IMR-90 (cell line): Measurements from ENCODE around the gene VHLL. TPM values are rescaled to one million over a fixed set of nuclear protein-coding genes. Genes with fewer than 3 reads are reported as not detected.

Source experiments
- ATAC-seq: fragments of 200-7000 bp; cut with Tn5 transposase; 2 replicates; pipeline ENCODE4 v1.9.1; 2020; ENCODE audit warnings: low read depth, mild to moderate bottlenecking, moderate library complexity
- BruUV-seq: library from RNA; stranded (reverse); fragments of 400-500 nt; replicated peaks from 2 replicates; lab custom pipeline; 2021; lab: Mats Ljungman, UMichigan
- CTCF ChIA-PET: fragments of 300-600 bp; formaldehyde crosslinking; extraction: SDS; loops from one replicate; lab custom pipeline; 2021; ENCODE audit warnings: antibody characterized with exemption; lab: Yijun Ruan, JAX
- POLR2A ChIA-PET: fragments of 300-600 bp; sonication (Branson Sonifier 250); formaldehyde crosslinking; loops from one replicate; lab custom pipeline; 2022; ENCODE audit warnings: antibody characterized with exemption; ENCODE audit not compliant: unreplicated experiment; lab: Charles Lee
- DNase-seq: peaks from one replicate; pipeline ENCODE4 v3.0.0; 2013
- H2AFZ ChIP-seq: replicated peaks from 2 replicates; pipeline ENCODE3; 2013; ENCODE audit warnings: low read length, mild to moderate bottlenecking; ENCODE audit not compliant: poor library complexity
- H2AK5ac ChIP-seq: 2 replicates; pipeline ENCODE4 v1.6.1; 2013; ENCODE audit warnings: low read depth, low read length, inconsistent platforms
- H2AK9ac ChIP-seq: replicated peaks from 2 replicates; pipeline ENCODE3; 2013; ENCODE audit warnings: mild to moderate bottlenecking, low read depth, low read length, moderate library complexity; ENCODE audit not compliant: poor library complexity
- H2BK120ac ChIP-seq: 2 replicates; pipeline ENCODE4 v1.6.1; 2013; ENCODE audit warnings: low read depth, low read length, inconsistent platforms
- H2BK15ac ChIP-seq: 3 replicates; pipeline ENCODE4 v1.6.1; 2013; ENCODE audit warnings: low read depth, low read length, inconsistent platforms
- H2BK20ac ChIP-seq: 2 replicates; pipeline ENCODE4 v1.6.1; 2013; ENCODE audit warnings: low read depth, mild to moderate bottlenecking, inconsistent platforms, low read length, moderate library complexity
- H2BK5ac ChIP-seq: 2 replicates; pipeline ENCODE4 v1.6.1; 2013; ENCODE audit warnings: mild to moderate bottlenecking, low read depth, low read length, inconsistent platforms; ENCODE audit not compliant: poor library complexity, severe bottlenecking
- H3K14ac ChIP-seq: replicated peaks from 2 replicates; pipeline ENCODE4 v1.6.1; 2013; ENCODE audit warnings: low read depth, low read length, inconsistent platforms
- H3K18ac ChIP-seq: 2 replicates; pipeline ENCODE4 v1.6.1; 2013; ENCODE audit warnings: low read depth, low read length, control low read depth
- H3K23ac ChIP-seq: 2 replicates; pipeline ENCODE4 v1.6.1; 2013; ENCODE audit warnings: low read depth, low read length, inconsistent platforms
- H3K27ac ChIP-seq: 2 replicates; pipeline ENCODE4 v1.5.1; 2013; ENCODE audit warnings: mild to moderate bottlenecking, control low read depth, low read length; ENCODE audit not compliant: insufficient read depth
- H3K27me3 ChIP-seq: 2 replicates; pipeline ENCODE4 v1.6.1; 2013; ENCODE audit warnings: low read length; ENCODE audit not compliant: control insufficient read depth, insufficient read depth
- H3K36me3 ChIP-seq: 2 replicates; pipeline ENCODE4 v1.6.1; 2013; ENCODE audit warnings: low read length, mixed read lengths; ENCODE audit not compliant: control insufficient read depth, insufficient read depth
- H3K4ac ChIP-seq: 2 replicates; pipeline ENCODE4 v1.6.1; 2013; ENCODE audit warnings: low read depth, low read length, inconsistent platforms
- H3K4me1 ChIP-seq: 2 replicates; pipeline ENCODE4 v1.6.1; 2013; ENCODE audit warnings: low read length, mixed read lengths; ENCODE audit not compliant: control insufficient read depth, insufficient read depth
- H3K4me2 ChIP-seq: 2 replicates; pipeline ENCODE4 v1.6.1; 2013; ENCODE audit warnings: low read depth, mild to moderate bottlenecking, control low read depth, low read length, moderate library complexity
- H3K4me3 ChIP-seq: 2 replicates; pipeline ENCODE4 v1.5.1; 2013; ENCODE audit warnings: low read depth, mild to moderate bottlenecking, control low read depth, low read length, moderate library complexity; ENCODE audit not compliant: insufficient read depth
- H3K56ac ChIP-seq: 2 replicates; pipeline ENCODE4 v1.6.1; 2013; ENCODE audit warnings: low read length, inconsistent platforms; ENCODE audit not compliant: insufficient read depth; ENCODE audit errors: extremely low read depth
- H3K79me1 ChIP-seq, 2 experiments: 2 replicates each; pipeline ENCODE4 v1.6.1; 2013; ENCODE audit warnings: low read length in 2 of 2, inconsistent platforms in 1 of 2, low read depth in 1 of 2
- H3K9ac ChIP-seq: 2 replicates; pipeline ENCODE4 v1.6.1; 2013; ENCODE audit warnings: low read depth, low read length, control low read depth
- H3K9me1 ChIP-seq: 2 replicates; pipeline ENCODE4 v1.6.1; 2013; ENCODE audit warnings: low read length, inconsistent platforms; ENCODE audit not compliant: insufficient read depth
- H3K9me3 ChIP-seq: 2 replicates; pipeline ENCODE4 v1.6.1; 2013; ENCODE audit warnings: low read length; ENCODE audit not compliant: control insufficient read depth, insufficient read depth
- H4K20me1 ChIP-seq: 2 replicates; pipeline ENCODE4 v1.6.1; 2013; ENCODE audit warnings: low read length, inconsistent platforms; ENCODE audit not compliant: insufficient read depth
- H4K5ac ChIP-seq: 2 replicates; pipeline ENCODE4 v1.6.1; 2013; ENCODE audit warnings: mild to moderate bottlenecking, low read depth, low read length, control low read depth
- H4K8ac ChIP-seq, 2 experiments: 2 replicates each; pipeline ENCODE4 v1.6.1; 2013; ENCODE audit warnings: low read depth in 2 of 2, low read length in 2 of 2, control low read depth in 1 of 2, inconsistent platforms in 1 of 2
- H4K91ac ChIP-seq: 2 replicates; pipeline ENCODE4 v1.6.1; 2013; ENCODE audit warnings: low read depth, low read length, inconsistent platforms; ENCODE audit not compliant: insufficient read depth
- CEBPB ChIP-seq: IDR thresholded peaks from 2 replicates; pipeline ENCODE4 v1.6.1; 2012; ENCODE audit warnings: low read depth, low read length, improper control_type of control experiment
- FOS ChIP-seq: fragments of 150-350 bp; IDR thresholded peaks from 2 replicates; pipeline ENCODE4 v1.6.1; 2016; ENCODE audit warnings: low read depth, low read length
- NFE2L2 ChIP-seq: fragments of 150-350 bp; IDR thresholded peaks from 2 replicates; pipeline ENCODE4 v1.6.1; 2016; ENCODE audit warnings: low read depth, mild to moderate bottlenecking, low read length
- POLR2A ChIP-seq: IDR thresholded peaks from 2 replicates; pipeline ENCODE4 v1.6.1; 2012; ENCODE audit warnings: mild to moderate bottlenecking, low read depth, low read length
- WGBS, 2 experiments: methylation state at CpG; one replicate each; pipeline versions ENCODE4 v1.1.5 to v1.1.7; 2013; ENCODE audit warnings: missing lambda C conversion rate in 2 of 2; ENCODE audit not compliant: insufficient read length in 1 of 2; ENCODE audit errors: extremely low coverage in 2 of 2; 5-methylcytosine and 5-hydroxymethylcytosine counted together
- dilution Hi-C: fragments of 300-500 bp; cut with HindIII; formaldehyde crosslinking; loops from one replicate; pipeline ENCODE4 v1.14.3; 2018; ENCODE audit warnings: low sequenced_read_pairs; ENCODE audit not compliant: unreplicated experiment
- in situ Hi-C: fragments of 300-500 bp; cut with MboI; formaldehyde crosslinking; loops from 3 replicates; pipeline ENCODE4 v1.14.3; 2019; ENCODE audit warnings: low sequenced_read_pairs, inconsistent platforms, mixed read lengths
- intact Hi-C: fragments of 100-400 bp; cut with micrococcal nuclease; formaldehyde crosslinking; loops from 2 replicates; pipeline ENCODE4 v1.10.0; 2022
- polyA plus RNA-seq, 3 experiments: library from polyadenylated mRNA; depleted of rRNA; stranded (reverse); fragments of >200 nt; gene quantifications; 2 replicates each; pipeline ENCODE4 v1.2.3, GENCODE V29; 2012; ENCODE audit warnings: low replicate concordance in 1 of 3
- total RNA-seq: library from RNA; depleted of rRNA; stranded (reverse); fragments of >200 nt; gene quantifications from 2 replicates; pipeline ENCODE4 v1.2.3, GENCODE V29; 2012

Gene VHLL
- total and polyA plus RNA-seq, 2 of the 4 experiments (the other 2 are of a cell fraction): not detected

- TF ChIP-seq POLR2A (no peak), NFE2L2 (no peak), FOS (no peak), CEBPB (peak; percentile 77)
- in situ Hi-C loops (loop anchor here (5.0 kb wide), 1 partner anchor 220 kb away; no protein-coding TSS in a partner anchor), dilution Hi-C loops (no loop called here), intact Hi-C loops (loop anchor here (5.0 to 10.0 kb wide), 2 partner anchors 50 to 222 kb away; no protein-coding TSS in a partner anchor)
- peaks cover 1% of the 10 kb centered on the region; the same call in 1 of the 2 replicates for H3K4me1 ChIP-seq
- no peak overlapping the region for H2BK15ac ChIP-seq
- 80% methylated on average over 2 of the region's 7 CpGs; no CpG with 5 or more reads in 1 of the 2 experiments for WGBS, 2 experiments
- ChIA-PET CTCF (no interaction called here), POLR2A (no interaction called here)
- H2BK5ac ChIP-seq: no peak overlapping the region
- H2BK20ac ChIP-seq: no peak overlapping the region
- no peak overlapping the region for H2AFZ ChIP-seq
- no peak overlapping the region for H2AK5ac ChIP-seq
- no TSS peak for BruUV-seq
- H4K5ac ChIP-seq: no peak overlapping the region
- H4K20me1 ChIP-seq: peaks cover 12% of the 10 kb centered on the region; the same call in 1 of the 2 replicates
- no peak overlapping the region for H4K8ac ChIP-seq
- H3K36me3 ChIP-seq: peaks cover 71% of the 10 kb centered on the region
- H3K27me3 ChIP-seq: no peaks in the 10 kb centered on the region
- no peak overlapping the region for H3K4ac ChIP-seq
- no peaks in the 10 kb centered on the region for H3K9me3 ChIP-seq
- H3K18ac ChIP-seq: no peak overlapping the region
- H3K9ac ChIP-seq: no peak overlapping the region
- no peak overlapping the region for H3K14ac ChIP-seq
- no peak overlapping the region for H3K23ac ChIP-seq
- H3K79me1 ChIP-seq: peaks cover 2 to 31% of the 10 kb centered on the region in 2 experiments
- no peak overlapping the region for H2BK120ac ChIP-seq
- H4K91ac ChIP-seq: no peak overlapping the region
- DNase-seq (no peak), ATAC-seq (no peak)
- H3K56ac ChIP-seq: no peak overlapping the region
- H3K4me3 ChIP-seq: no peak overlapping the region
- no peak overlapping the region for H2AK9ac ChIP-seq
- 0 out of 2 replicates have a peak, but pooled peaks cover 2% of the 10 kb centered on the region for H3K9me1 ChIP-seq
- no peak overlapping the region for H3K27ac ChIP-seq
- H3K4me2 ChIP-seq: no peak overlapping the region
Observed at GRCh38 chr1:156316909-156317308, 17.8 kb upstream of the VHLL start.
